ENCODE results near the gene PTPRK. TPM values are rescaled to one million over a fixed set of nuclear protein-coding genes. Genes with fewer than 3 reads are reported as not detected.

PTPRK gene
- total and polyA plus RNA-seq, 10 of the 15 experiments (the other 5 are each of a cell fraction or from before 2014, with no cell fraction given): 0.23 to 1.9 (median 0.55) TPM

DNA sequence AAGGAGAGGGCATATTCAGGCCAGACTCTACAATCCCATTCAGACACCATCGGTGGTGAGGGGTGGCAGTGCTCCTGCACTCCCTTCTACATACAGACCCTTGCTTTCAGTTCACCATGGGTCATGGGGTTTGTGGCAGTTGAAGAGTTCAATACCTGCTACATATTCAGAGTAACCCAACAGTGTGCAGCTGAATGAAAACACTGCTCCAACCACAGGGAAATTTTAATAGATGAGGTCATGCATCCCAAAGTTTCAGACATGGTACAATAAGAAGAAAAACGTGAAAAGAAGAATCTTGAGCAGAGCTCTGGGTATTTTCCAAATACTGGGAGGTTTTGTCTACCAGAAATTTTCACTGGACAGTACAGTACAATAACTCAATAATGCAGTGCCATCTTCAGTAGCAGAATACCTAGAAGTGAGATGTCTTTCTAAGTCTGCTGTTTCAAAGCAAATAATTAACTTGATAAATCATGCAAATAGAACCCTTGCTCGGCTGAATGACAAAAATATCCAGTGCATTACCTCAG lies 162.1 kb downstream of the PTPRK start:
- Histone ChIP-seq H3K9ac (ENCODE audit: control insufficient read depth, insufficient read depth, low read length) (no peak overlapping the region), H3K9me3 (replicated peaks; ENCODE audit: control insufficient read depth, insufficient read depth, low read length) (no peaks in the 10 kb centered on the region), H3K27ac (ENCODE audit: control insufficient read depth, insufficient read depth) (no peak overlapping the region), H3K36me3 (ENCODE audit: control insufficient read depth in 2 of 2, insufficient read depth in 2 of 2, low read length in 1 of 2) (no peaks in the 10 kb centered on the region), H3K79me2 (ENCODE audit: control insufficient read depth, insufficient read depth, low read length) (no peaks in the 10 kb centered on the region), H2AFZ (ENCODE audit: control insufficient read depth, low read depth, low read length) (no peak overlapping the region), H3K4me3 (no peak overlapping the region), H3K27me3 (replicated peaks in 1 of 2; ENCODE audit: control insufficient read depth in 2 of 2, insufficient read depth in 2 of 2, low read length in 1 of 2) (no peaks in the 10 kb centered on the region), H3K4me1 (ENCODE audit: control insufficient read depth, insufficient read depth, low read length) (no peaks in the 10 kb centered on the region), H4K20me1 (ENCODE audit: control insufficient read depth, insufficient read depth) (no peaks in the 10 kb centered on the region), H3K4me2 (ENCODE audit: control insufficient read depth, insufficient read depth) (no peak overlapping the region)
- CTCF ChIA-PET: no interaction called here
- BruUV-seq (replicated peaks): no TSS peak
- WGBS (ENCODE audit: insufficient coverage, insufficient replicate concordance, low lambda C conversion rate, missing lambda C conversion rate): 8% methylated on average over 3 of the region's 3 CpGs
- FAIRE-seq (no peak), ATAC-seq (no peak), DNase-seq (ENCODE audit: low read depth, low spot score) (no peak)
- intact Hi-C loops (cut with micrococcal nuclease; ENCODE audit: unreplicated experiment): no loop called here
- POLR2A ChIA-PET: no interaction called here
- in situ Hi-C loops (cut with MboI): no loop called here
- TF ChIP-seq FOXK2 (IDR thresholded peaks at IDR 0.05) (no peak), ZNF687 (IDR thresholded peaks at IDR 0.05) (no peak), KDM1A (IDR thresholded peaks at IDR 0.05; ENCODE audit: borderline replicate concordance) (no peak)
- TF ChIP-seq, protein P1, sequence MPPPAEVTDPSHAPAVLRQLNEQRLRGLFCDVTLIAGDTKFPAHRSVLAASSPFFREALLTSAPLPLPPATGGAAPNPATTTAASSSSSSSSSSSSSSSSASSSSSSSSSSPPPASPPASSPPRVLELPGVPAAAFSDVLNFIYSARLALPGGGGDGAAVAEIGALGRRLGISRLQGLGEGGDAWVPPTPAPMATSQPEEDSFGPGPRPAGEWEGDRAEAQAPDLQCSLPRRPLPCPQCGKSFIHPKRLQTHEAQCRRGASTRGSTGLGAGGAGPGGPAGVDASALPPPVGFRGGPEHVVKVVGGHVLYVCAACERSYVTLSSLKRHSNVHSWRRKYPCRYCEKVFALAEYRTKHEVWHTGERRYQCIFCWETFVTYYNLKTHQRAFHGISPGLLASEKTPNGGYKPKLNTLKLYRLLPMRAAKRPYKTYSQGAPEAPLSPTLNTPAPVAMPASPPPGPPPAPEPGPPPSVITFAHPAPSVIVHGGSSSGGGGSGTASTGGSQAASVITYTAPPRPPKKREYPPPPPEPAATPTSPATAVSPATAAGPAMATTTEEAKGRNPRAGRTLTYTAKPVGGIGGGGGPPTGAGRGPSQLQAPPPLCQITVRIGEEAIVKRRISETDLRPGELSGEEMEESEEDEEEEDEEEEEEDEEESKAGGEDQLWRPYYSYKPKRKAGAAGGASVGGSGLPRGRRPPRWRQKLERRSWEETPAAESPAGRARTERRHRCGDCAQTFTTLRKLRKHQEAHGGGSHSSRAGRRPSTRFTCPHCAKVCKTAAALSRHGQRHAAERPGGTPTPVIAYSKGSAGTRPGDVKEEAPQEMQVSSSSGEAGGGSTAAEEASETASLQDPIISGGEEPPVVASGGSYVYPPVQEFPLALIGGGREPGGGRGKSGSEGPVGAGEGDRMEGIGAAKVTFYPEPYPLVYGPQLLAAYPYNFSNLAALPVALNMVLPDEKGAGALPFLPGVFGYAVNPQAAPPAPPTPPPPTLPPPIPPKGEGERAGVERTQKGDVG (CRISPR knock-in tag; IDR thresholded peaks at IDR 0.05): no peak
- RAD21 ChIA-PET (ENCODE audit: unreplicated experiment): no interaction called here
- SMC1A ChIA-PET (ENCODE audit: uncharacterized antibody, unreplicated experiment): no interaction called here

Measured in GM12878 (cell line).